GM21529 (cell line): ENCODE measurements around the gene PCDHA12.
"Not testable (repeated sequence)": the region's sequence is repeated elsewhere in the genome, so short reads cannot be mapped to it uniquely, and the experiment has no call there.

Experiments
- ATAC-seq: cut with Tn5 transposase; IDR thresholded peaks from one replicate; pipeline ENCODE4 v1.9.1; 2021; ENCODE audit not compliant: unreplicated experiment

The PCDHA12 gene

GRCh38 chr5:140857987-140858240 is 17.2 kb upstream of the PCDHA12 start:
- no peak for ATAC-seq

- ATAC-seq = no peak
These were observed 12.4 kb upstream of the PCDHA12 start for GRCh38 chr5:140862441-140863295.

GRCh38 chr5:140868721-140869554 is 6.2 kb upstream of the PCDHA12 start, which contains the start of gene PCDHA11:
Gene PCDHA11 (plus strand): TSS chr5:140868957. CDS start chr5:140869104, 147 bp downstream.
- no peak for ATAC-seq

- no peak for ATAC-seq
These were observed 5.6 kb upstream of the PCDHA12 start for GRCh38 chr5:140869555-140869886.

GRCh38 chr5:140870221-140871201 is 4.6 kb upstream of the PCDHA12 start:
- no peak for ATAC-seq

GRCh38 chr5:140876541-140877261 is 1.6 kb downstream of the PCDHA12 start:
- ATAC-seq = not testable (repeated sequence)

GRCh38 chr5:140877262-140877581 is 2.1 kb downstream of the PCDHA12 start:
- ATAC-seq = no peak

- ATAC-seq = no peak
These were observed 6.9 kb downstream of the PCDHA12 start, which contains the start of gene PCDHA13 for GRCh38 chr5:140881889-140882590. Gene PCDHA13 (plus strand): TSS chr5:140882124. CDS start chr5:140882269, 145 bp downstream.

GRCh38 chr5:140882591-140882899 is 7.4 kb downstream of the PCDHA12 start:
- no peak for ATAC-seq

- no peak for ATAC-seq
These were observed 8.3 kb downstream of the PCDHA12 start for GRCh38 chr5:140883373-140883772.

GRCh38 chr5:140883927-140884697 is 9.0 kb downstream of the PCDHA12 start:
- ATAC-seq = no peak

GRCh38 chr5:140916325-140916724 is 41.2 kb downstream of the PCDHA12 start:
- ATAC-seq = no peak

GRCh38 chr5:140923601-140924000 is 48.5 kb downstream of the PCDHA12 start:
- ATAC-seq = no peak

GRCh38 chr5:140925806-140926442 is 50.8 kb downstream of the PCDHA12 start, which contains the start of gene PCDHAC1:
Gene PCDHAC1 (plus strand): TSS chr5:140926299. CDS start chr5:140926893, 594 bp downstream.
- ATAC-seq = no peak

- ATAC-seq = no peak
These were observed 51.5 kb downstream of the PCDHA12 start for GRCh38 chr5:140926443-140927227.

GRCh38 chr5:140927228-140927573 is 52.1 kb downstream of the PCDHA12 start:
- ATAC-seq = no peak
